Endothelial cell of umbilical vein (primary cell): ENCODE results near the gene GALNT10.

Experiments used
- MAX ChIP-seq: IDR thresholded peaks from 2 replicates; pipeline ENCODE4 v1.6.1; 2011; ENCODE audit not compliant: insufficient read depth, insufficient read length
- POLR2A ChIP-seq: IDR thresholded peaks from 2 replicates; pipeline ENCODE4 v1.6.1; 2012; ENCODE audit warnings: low read depth, mild to moderate bottlenecking, control low read depth, low read length
- POLR2AphosphoS5 ChIP-seq: IDR thresholded peaks from 2 replicates; pipeline ENCODE4 v1.6.1; 2012; ENCODE audit warnings: low read depth, mild to moderate bottlenecking, control low read depth, low read length, moderate library complexity; ENCODE audit not compliant: insufficient read depth
- TF ChIP-seq, protein P1 (sequence below), 2 donors: IDR thresholded peaks; 1 replicate in 1 of 2; 2 replicates in 1 of 2; pipeline ENCODE4 v1.5.1; 2011; ENCODE audit warnings: low read length in 2 of 2, mild to moderate bottlenecking in 2 of 2, moderate library complexity in 2 of 2, control low read depth in 1 of 2, inconsistent platforms in 1 of 2, low read depth in 1 of 2; ENCODE audit not compliant: insufficient read depth in 1 of 2; ENCODE audit errors: extremely low read depth in 1 of 2

GRCh38 chr5:154296525-154297159, 106.1 kb downstream of the GALNT10 start:
- TF ChIP-seq, protein P1, sequence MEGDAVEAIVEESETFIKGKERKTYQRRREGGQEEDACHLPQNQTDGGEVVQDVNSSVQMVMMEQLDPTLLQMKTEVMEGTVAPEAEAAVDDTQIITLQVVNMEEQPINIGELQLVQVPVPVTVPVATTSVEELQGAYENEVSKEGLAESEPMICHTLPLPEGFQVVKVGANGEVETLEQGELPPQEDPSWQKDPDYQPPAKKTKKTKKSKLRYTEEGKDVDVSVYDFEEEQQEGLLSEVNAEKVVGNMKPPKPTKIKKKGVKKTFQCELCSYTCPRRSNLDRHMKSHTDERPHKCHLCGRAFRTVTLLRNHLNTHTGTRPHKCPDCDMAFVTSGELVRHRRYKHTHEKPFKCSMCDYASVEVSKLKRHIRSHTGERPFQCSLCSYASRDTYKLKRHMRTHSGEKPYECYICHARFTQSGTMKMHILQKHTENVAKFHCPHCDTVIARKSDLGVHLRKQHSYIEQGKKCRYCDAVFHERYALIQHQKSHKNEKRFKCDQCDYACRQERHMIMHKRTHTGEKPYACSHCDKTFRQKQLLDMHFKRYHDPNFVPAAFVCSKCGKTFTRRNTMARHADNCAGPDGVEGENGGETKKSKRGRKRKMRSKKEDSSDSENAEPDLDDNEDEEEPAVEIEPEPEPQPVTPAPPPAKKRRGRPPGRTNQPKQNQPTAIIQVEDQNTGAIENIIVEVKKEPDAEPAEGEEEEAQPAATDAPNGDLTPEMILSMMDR (IDR thresholded peaks at IDR 0.05; ENCODE audit: extremely low read depth in 1 of 2, insufficient read depth in 1 of 2, low read depth in 1 of 2, low read length in 2 of 2): no peak
- TF ChIP-seq POLR2A: no peak
- TF ChIP-seq POLR2AphosphoS5: no peak
- no peak for TF ChIP-seq MAX
